ENCODE measurements around the gene SIL1.
"Not testable (repeated sequence)": the region's sequence is repeated elsewhere in the genome, so short reads cannot be mapped to it uniquely, and the experiment has no call there.

SIL1 gene

GRCh38 chr5:138935466-138935865 is 262.7 kb downstream of the SIL1 start:
- DNase-seq = no peak

DNA sequence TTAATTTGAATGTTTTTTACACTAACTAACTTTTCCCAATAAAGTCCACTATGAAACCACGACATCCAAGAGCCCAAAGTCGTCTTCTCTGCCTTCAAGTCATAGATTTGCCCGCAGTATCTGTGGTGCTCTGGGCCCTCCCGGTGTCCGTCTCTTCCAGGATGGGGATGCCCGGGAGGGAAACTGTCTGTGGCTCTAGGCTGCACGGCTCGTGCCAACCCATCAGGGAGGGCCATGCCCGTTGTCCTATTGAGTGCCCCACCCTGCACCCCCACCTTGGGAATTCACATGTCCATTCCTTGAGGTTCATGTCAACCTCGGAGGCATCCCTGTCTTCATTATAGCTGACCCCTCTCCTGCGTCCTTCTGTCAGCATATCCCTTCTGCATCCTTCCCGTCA is 263.2 kb downstream of the SIL1 start:
- DNase-seq = no peak

DNA sequence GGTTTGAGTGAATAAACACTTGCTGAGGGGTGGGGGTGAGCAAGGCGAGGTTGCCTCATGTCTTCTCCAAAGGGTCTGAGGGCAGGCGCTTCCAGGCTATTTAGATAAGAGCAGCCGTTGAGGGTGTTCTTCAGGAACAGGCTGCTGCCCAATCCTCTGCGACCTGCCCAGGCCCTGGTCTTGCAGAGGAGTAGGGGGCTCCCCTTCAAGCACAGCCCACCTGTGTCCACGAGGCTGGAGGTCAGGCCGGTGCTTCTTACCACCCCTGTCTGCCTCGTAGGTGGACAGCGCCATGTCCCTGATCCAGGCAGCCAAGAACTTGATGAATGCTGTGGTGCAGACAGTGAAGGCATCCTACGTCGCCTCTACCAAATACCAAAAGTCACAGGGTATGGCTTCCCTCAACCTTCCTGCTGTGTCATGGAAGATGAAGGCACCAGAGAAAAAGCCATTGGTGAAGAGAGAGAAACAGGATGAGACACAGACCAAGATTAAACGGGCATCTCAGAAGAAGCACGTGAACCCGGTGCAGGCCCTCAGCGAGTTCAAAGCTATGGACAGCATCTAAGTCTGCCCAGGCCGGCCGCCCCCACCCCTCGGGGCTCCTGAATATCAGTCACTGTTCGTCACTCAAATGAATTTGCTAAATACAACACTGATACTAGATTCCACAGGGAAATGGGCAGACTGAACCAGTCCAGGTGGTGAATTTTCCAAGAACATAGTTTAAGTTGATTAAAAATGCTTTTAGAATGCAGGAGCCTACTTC is 264.5 kb downstream of the SIL1 start:
- no peak for DNase-seq

DNA sequence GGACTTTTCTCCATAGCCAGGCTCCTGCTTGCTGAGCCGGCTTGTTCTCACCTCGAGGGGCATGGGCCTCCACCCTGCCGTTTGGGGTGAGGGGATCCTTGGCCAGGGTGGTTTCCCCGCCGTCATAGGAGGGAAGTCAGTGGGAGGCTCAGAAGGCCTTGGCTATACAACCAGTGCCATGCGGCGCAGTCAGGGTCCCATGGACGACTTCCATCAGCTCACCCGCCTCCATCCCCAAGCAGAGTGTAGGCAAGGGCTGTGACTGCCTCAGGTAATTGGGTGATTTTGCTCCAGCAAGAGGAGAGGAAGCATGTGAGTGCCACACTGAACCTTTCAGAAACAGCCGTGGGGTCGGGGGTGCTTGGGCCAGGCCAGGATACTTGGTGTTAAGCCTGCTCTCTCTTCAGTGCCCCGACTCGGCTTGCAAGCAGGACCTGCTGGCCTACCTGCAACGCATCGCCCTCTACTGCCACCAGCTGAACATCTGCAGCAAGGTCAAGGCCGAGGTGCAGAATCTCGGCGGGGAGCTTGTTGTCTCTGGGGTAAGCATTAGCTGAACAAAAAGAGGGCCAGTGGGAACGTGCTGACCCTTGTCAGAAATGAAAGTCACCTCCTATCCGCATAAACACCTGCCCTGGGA is 265.9 kb downstream of the SIL1 start:
- DNase-seq = no peak

DNA sequence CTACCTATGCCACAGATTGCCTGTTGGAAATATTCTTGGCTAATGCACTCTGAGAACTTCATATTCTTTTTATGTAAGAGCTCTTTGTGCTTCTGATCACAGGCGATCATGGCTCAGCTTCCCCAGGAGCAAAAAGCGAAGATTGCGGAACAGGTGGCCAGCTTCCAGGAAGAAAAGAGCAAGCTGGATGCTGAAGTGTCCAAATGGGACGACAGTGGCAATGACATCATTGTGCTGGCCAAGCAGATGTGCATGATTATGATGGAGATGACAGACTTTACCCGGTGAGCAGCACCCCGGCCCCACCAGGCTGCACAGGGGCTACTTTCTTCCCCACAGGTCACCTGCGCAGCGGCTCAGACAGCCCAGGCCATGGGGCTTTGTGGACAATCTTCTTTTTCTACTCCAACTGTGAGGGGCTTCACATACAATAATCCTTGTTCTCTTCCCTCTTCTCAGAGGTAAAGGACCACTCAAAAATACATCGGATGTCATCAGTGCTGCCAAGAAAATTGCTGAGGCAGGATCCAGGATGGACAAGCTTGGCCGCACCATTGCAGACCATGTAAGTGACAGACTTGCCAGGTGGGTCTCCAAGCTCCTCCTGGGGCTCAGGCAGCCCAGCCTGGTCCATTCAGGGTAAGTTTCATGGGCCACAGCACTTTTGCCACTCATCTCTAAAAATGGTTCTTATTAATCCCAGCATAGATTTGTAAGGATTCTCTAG is 267.6 kb downstream of the SIL1 start:
- DNase-seq = no peak

DNA sequence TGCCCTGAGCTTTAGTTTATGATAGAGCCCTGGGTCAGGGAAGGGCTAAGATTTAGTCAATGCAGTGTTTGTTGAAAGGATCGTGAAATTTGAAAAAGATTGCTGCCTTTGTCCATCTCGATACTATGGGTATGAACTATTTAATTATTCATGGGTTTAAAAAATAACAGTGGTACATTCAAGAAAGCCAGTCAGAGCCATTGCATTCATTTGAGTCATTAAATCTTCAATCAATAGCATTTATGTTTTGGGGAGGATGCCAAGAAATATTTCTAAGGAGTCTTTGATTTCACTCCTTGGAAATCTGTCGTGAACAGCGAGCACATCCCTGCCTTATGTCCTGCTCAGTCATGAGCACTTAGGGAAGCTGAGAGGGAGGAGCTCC is 268.6 kb downstream of the SIL1 start:
- no peak for DNase-seq

- no peak for DNase-seq
Observed at GRCh38 chr5:138927979-138928378, 270.2 kb downstream of the SIL1 start.

GRCh38 chr5:138927544-138927943 is 270.6 kb downstream of the SIL1 start:
- no peak for DNase-seq

GRCh38 chr5:138926688-138927448 is 271.3 kb downstream of the SIL1 start:
- no peak for DNase-seq

- DNase-seq = no peak
Observed at GRCh38 chr5:138926257-138926656, 271.9 kb downstream of the SIL1 start.

DNA sequence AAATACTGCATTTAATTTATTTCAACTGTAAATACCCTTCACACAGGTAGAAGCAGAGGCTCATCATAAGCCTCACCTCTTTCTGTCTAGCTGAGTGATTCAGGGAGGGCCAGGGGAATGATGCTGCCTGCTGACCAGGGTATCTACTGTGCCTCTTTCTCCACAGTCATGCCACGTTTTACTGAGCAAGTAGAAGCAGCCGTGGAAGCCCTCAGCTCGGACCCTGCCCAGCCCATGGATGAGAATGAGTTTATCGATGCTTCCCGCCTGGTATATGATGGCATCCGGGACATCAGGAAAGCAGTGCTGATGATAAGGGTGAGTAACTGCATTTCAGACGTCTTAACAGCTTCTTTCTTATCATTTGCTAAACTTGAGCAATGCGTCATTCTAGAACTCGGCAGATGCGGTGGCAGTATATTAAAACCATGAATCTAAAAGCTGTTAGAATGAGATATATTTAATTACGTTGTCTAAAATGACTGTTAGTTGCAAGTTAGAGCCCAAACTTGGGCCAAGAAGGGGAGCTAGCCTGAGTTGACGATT is 273.0 kb downstream of the SIL1 start:
- DNase-seq = no peak

GRCh38 chr5:138922494-138922893 is 275.7 kb downstream of the SIL1 start:
- no peak for DNase-seq

DNA sequence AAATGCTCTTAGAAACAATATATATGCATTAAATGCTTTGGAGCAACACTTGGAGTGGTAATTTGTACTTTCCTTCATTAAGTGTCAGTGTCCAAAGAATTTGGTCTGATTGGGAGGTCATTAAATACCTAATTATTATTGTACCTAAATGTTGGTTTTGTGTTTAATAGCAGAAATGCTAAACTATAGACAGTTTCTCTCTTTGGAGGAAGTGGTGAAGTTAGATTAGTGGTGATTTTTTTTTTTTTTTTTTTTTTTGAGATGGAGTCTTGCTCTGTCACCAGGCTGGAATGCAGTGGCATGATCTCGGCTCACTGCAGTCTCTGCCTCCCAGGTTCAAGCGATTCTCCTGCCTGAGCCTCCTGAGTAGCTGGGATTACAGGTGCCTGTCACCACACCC is 276.8 kb downstream of the SIL1 start:
- not testable (repeated sequence) for DNase-seq

GRCh38 chr5:138920181-138920580 is 278.0 kb downstream of the SIL1 start:
- no peak for DNase-seq

DNA sequence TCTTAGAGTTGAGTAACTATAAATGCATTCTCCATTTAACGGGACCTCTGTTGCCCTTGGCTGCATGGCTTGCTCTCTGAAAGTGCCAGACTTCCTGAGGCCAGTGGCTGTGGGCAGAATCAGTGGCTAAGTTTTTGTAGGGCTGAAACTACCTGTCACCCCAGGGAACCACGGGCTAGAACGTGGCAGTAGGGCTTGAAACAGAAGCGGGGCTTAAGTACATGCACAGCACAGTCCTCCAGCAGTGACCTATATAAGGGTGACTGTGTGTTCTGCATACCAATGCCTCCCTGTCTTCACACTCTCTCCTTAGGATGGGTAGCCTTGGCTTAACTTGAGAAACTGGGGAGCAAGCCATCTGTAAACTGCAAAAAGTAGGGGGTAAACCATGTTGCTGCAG is 279.5 kb downstream of the SIL1 start:
- no peak for DNase-seq

DNA sequence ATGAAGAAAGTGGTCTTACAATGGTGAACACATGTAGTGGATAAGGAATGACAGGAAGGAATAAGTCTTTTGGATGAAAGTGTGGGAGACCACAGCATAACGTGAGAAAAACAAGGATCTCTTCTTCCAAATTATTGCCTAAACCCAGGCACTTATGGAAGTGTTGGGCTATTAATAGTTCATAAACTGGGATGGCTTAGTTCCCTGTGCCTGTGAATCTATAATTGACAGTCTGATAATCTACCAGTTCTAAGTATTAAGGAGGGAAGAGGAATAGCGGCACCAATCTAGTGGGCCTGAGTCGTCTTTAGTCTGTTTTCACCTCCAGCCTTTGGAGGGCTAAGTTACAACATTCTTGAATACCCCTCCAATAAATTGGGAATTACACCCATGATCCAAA is 283.8 kb downstream of the SIL1 start:
- DNase-seq = no peak

- DNase-seq = no peak
Observed at GRCh38 chr5:138913773-138914172, 284.4 kb downstream of the SIL1 start.

- DNase-seq = no peak
Observed at GRCh38 chr5:138912093-138912492, 286.1 kb downstream of the SIL1 start.

DNA sequence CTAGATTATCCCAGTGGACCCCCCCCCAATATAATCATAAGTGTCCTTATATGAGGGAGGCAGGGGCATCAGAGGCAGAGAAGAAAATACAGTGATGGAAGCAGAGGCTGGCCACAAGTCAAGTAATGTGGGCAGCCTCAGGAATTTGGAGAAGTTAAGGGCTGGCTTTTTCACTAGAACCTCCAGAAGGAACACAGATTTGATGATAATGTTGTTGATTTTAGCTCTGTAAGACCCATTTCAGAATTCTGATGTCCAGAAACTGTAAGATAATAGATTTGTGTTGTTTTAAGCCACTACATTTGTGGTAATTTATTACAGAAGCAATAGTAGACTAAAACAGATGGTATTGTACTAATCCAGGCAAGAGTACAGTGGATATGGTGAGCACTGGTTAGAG is 286.7 kb downstream of the SIL1 start:
- no peak for DNase-seq

- DNase-seq = no peak
Observed at GRCh38 chr5:138910546-138911185, 287.5 kb downstream of the SIL1 start.

DNA sequence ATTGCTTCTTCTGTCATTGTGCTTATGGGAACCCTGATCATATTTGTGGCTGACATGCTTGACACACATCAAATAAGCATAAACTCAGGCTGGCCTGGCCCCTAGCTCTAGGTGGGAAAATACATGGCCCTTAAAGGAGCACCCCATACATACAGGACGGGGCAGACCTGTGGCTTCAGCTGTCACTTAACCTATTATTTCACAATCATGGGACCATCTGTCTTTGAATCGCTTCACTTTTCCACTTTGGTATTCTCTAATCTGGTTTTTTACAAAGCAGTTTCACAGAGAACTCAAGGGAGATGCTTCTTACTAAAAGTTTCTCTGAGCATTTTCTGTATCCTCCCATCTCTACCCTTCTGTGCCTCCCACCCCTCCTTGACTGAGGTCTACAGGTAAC is 288.4 kb downstream of the SIL1 start:
- DNase-seq = no peak

DNA sequence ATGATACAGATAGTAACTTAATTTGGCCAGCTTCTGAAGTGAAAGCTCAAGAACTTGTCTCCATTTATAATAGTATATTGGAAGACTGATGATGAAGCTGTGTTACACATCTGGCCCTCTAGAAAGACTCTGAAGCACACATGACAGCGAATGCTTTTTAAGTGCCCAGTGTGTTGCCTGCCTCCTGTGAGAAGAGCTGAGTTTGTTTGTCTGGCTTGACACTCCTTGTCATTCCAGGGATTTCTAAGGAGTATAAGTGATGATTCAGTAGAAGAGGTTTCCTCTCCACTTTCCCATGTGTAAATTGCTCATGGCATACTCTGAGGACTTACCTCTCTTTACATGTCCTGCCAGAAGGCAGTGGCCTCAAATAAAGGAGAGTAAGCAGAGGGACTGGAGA is 292.6 kb downstream of the SIL1 start:
- DNase-seq = no peak
